Measurements from ENCODE around the gene DNPEP. TPM values are rescaled to one million over a fixed set of nuclear protein-coding genes. Genes with fewer than 3 reads are reported as not detected.

Gene DNPEP
- total RNA-seq, 3 donors from 2014 or later (not counting 1 experiment from before 2014, with no cell fraction given), result 97.8 to 112 (median 103) TPM

- peaks cover 0 to 6% of the 10 kb centered on the region in 2 donors for H3K4me1 Mint-ChIP-seq
- H3K36me3 ChIP-seq (ENCODE audit: control insufficient read depth, insufficient read depth, low read length), result no peaks in the 10 kb centered on the region
- H3K27me3 ChIP-seq (ENCODE audit: control insufficient read depth, insufficient read depth, low read length), result peaks cover 5% of the 10 kb centered on the region
- TF ChIP-seq CTCF (IDR thresholded peaks at IDR 0.05), result no peak
- no peak for ATAC-seq
- no peaks in the 10 kb centered on the region for H3K9me3 ChIP-seq (ENCODE audit: control insufficient read depth, insufficient read depth, low read length)
- no peaks in the 10 kb centered on the region for H3K36me3 Mint-ChIP-seq
- peaks cover 29 to 34% of the 10 kb centered on the region in 2 donors for H3K27me3 Mint-ChIP-seq (ENCODE audit: low read depth in 2 of 2)
- no peaks in the 10 kb centered on the region for H3K4me1 ChIP-seq (ENCODE audit: control insufficient read depth, insufficient read depth, low read length)
- no peak for DNase-seq
- H3K27ac Mint-ChIP-seq, result no peak within 1 kb of the TSS
- no peak within 1 kb of the TSS for H3K4me3 ChIP-seq (ENCODE audit: low read length)
- WGBS (ENCODE audit: insufficient coverage), result 19% methylated on average over 98 of the region's 98 CpGs
- no peak within 1 kb of the TSS for H3K4me3 Mint-ChIP-seq
- H3K9me3 Mint-ChIP-seq, result no peaks in the 10 kb centered on the region
- H3K27ac ChIP-seq (ENCODE audit: low read length), result no peak within 1 kb of the TSS
- intact Hi-C loops (cut with micrococcal nuclease), result no loop called here
These were observed 30.7 kb upstream of the DNPEP start, which contains the start of gene DES for GRCh38 chr2:219418155-219419011. Gene DES, plus strand, starts transcription at chr2:219418377. Its CDS starts 86 bp downstream, at chr2:219418463.

- ATAC-seq (no peak), DNase-seq (no peak)
- H3K4me3 Mint-ChIP-seq, result no peak overlapping the region
These were observed 29.7 kb upstream of the DNPEP start for GRCh38 chr2:219417374-219417773.

GRCh38 chr2:219416938-219417337, 29.2 kb upstream of the DNPEP start:
- Histone ChIP-seq H3K27ac (ENCODE audit: low read length) (no peak overlapping the region), H3K36me3 (ENCODE audit: control insufficient read depth, insufficient read depth, low read length) (no peaks in the 10 kb centered on the region), H3K4me1 (ENCODE audit: control insufficient read depth, insufficient read depth, low read length) (no peaks in the 10 kb centered on the region), H3K4me3 (ENCODE audit: low read length) (no peak overlapping the region), H3K27me3 (ENCODE audit: control insufficient read depth, insufficient read depth, low read length) (peaks cover 8% of the 10 kb centered on the region), H3K9me3 (ENCODE audit: control insufficient read depth, insufficient read depth, low read length) (peaks cover 2% of the 10 kb centered on the region)
- Mint-ChIP-seq H3K4me3 (no peak overlapping the region), H3K9me3 (no peaks in the 10 kb centered on the region), H3K4me1 (peaks cover 0 to 6% of the 10 kb centered on the region in 2 donors), H3K36me3 (no peaks in the 10 kb centered on the region), H3K27me3 (ENCODE audit: low read depth in 2 of 2) (peaks cover 28 to 42% of the 10 kb centered on the region in 2 donors), H3K27ac (no peak overlapping the region)
- ATAC-seq (no peak), DNase-seq (no peak)
- intact Hi-C loops (cut with micrococcal nuclease), result no loop called here
- WGBS (ENCODE audit: insufficient coverage), result 96% methylated on average over 4 of the region's 4 CpGs
- TF ChIP-seq CTCF (IDR thresholded peaks at IDR 0.05), result no peak

More at GRCh38 chr2:219417374-219417773, 29.7 kb upstream of the DNPEP start:
- TF ChIP-seq CTCF (IDR thresholded peaks at IDR 0.05), result no peak
- WGBS (ENCODE audit: insufficient coverage), result 68% methylated on average over 7 of the region's 9 CpGs
- peaks cover 8% of the 10 kb centered on the region for H3K27me3 ChIP-seq (ENCODE audit: control insufficient read depth, insufficient read depth, low read length)
- H3K36me3 Mint-ChIP-seq, result no peaks in the 10 kb centered on the region
- H3K4me1 ChIP-seq (ENCODE audit: control insufficient read depth, insufficient read depth, low read length), result no peaks in the 10 kb centered on the region
- H3K4me3 ChIP-seq (ENCODE audit: low read length), result no peak overlapping the region
- H3K36me3 ChIP-seq (ENCODE audit: control insufficient read depth, insufficient read depth, low read length), result no peaks in the 10 kb centered on the region
- H3K27me3 Mint-ChIP-seq (ENCODE audit: low read depth in 2 of 2), result peaks cover 30 to 42% of the 10 kb centered on the region in 2 donors
- no peak overlapping the region for H3K27ac ChIP-seq (ENCODE audit: low read length)
- intact Hi-C loops (cut with micrococcal nuclease), result no loop called here
- H3K4me1 Mint-ChIP-seq, result peaks cover 0 to 6% of the 10 kb centered on the region in 2 donors
- peaks cover under 1% of the 10 kb centered on the region for H3K9me3 ChIP-seq (ENCODE audit: control insufficient read depth, insufficient read depth, low read length)
- no peaks in the 10 kb centered on the region for H3K9me3 Mint-ChIP-seq
- no peak overlapping the region for H3K27ac Mint-ChIP-seq

Measured in natural killer cell (primary cell).